HEK293 (cell line): ENCODE results near the gene CLIC4.

Experiments used
- CTCF ChIA-PET: fragments of 350-600 bp; formaldehyde crosslinking; extraction: SDS; loops from one replicate; lab custom pipeline; 2021; ENCODE audit warnings: antibody characterized with exemption; lab: Yijun Ruan, JAX
- POLR2A ChIA-PET: fragments of 300-600 bp; formaldehyde crosslinking; extraction: SDS; loops from one replicate; lab custom pipeline; 2020; ENCODE audit warnings: antibody characterized with exemption, inconsistent platforms; lab: Yijun Ruan, JAX
- H3K27ac ChIP-seq: fragments of 200-500 bp; sonication (Bioruptor generic); 2 replicates; pipeline ENCODE4 v1.5.1; 2014; ENCODE audit warnings: low read depth, low read length, control low read depth, inconsistent platforms; ENCODE audit errors: extremely low read depth
- H3K36me3 ChIP-seq, 2 experiments: fragments of 200-500 bp in 1 of 2; sonication (Bioruptor generic) in 1 of 2; 1 replicate in 1 of 2; 2 replicates in 1 of 2; pipeline ENCODE4 v1.5.1; 2014 to 2017; ENCODE audit warnings: inconsistent platforms in 2 of 2, low read length in 2 of 2; ENCODE audit not compliant: control insufficient read depth in 2 of 2, insufficient read depth in 1 of 2
- H3K4me1 ChIP-seq: fragments of 200-500 bp; sonication (Bioruptor generic); 2 replicates; pipeline ENCODE4 v1.5.1; 2014; ENCODE audit warnings: mild to moderate bottlenecking, low read length, inconsistent platforms; ENCODE audit not compliant: control insufficient read depth, insufficient read depth
- H3K4me3 ChIP-seq: 2 replicates; pipeline ENCODE4 v1.5.1; 2011; ENCODE audit warnings: low read depth, mild to moderate bottlenecking, control low read depth, low read length, moderate library complexity
- H3K9me3 ChIP-seq: fragments of 200-500 bp; sonication (Bioruptor generic); 2 replicates; pipeline ENCODE4 v1.5.1; 2014; ENCODE audit warnings: low read depth, low read length, inconsistent platforms; ENCODE audit not compliant: control insufficient read depth, insufficient read depth
- BCL11A ChIP-seq: fragments of 450-650 bp; formaldehyde crosslinking; IDR thresholded peaks from 2 replicates; pipeline ENCODE4 v1.5.1; 2016; ENCODE audit warnings: low read depth, missing biosample characterization, missing genetic modification characterization
- GFI1B ChIP-seq: fragments of 450-650 bp; formaldehyde crosslinking; IDR thresholded peaks from 2 replicates; pipeline ENCODE4 v1.5.1; 2016; ENCODE audit warnings: missing biosample characterization, missing genetic modification characterization
- INSM2 ChIP-seq: fragments of 450-650 bp; formaldehyde crosslinking; IDR thresholded peaks from 2 replicates; pipeline ENCODE4 v1.5.1; 2016; ENCODE audit warnings: missing biosample characterization, missing genetic modification characterization
- OSR2 ChIP-seq: fragments of 450-650 bp; formaldehyde crosslinking; IDR thresholded peaks from 2 replicates; pipeline ENCODE4 v1.5.1; 2016; ENCODE audit warnings: missing biosample characterization, missing genetic modification characterization
- ZBTB11 ChIP-seq: fragments of 450-650 bp; formaldehyde crosslinking; conservative IDR thresholded peaks from 2 replicates; pipeline ENCODE4 v1.5.1; 2016; ENCODE audit warnings: low read depth, missing biosample characterization, missing genetic modification characterization
- ZNF169 ChIP-seq: fragments of 450-650 bp; formaldehyde crosslinking; IDR thresholded peaks from 2 replicates; pipeline ENCODE4 v1.5.1; 2016; ENCODE audit warnings: missing biosample characterization, missing genetic modification characterization
- ZNF202 ChIP-seq: fragments of 450-650 bp; formaldehyde crosslinking; IDR thresholded peaks from 2 replicates; pipeline ENCODE4 v1.5.1; 2016; ENCODE audit warnings: missing biosample characterization, missing genetic modification characterization, borderline replicate concordance
- ZNF335 ChIP-seq: fragments of 450-650 bp; formaldehyde crosslinking; conservative IDR thresholded peaks from 2 replicates; pipeline ENCODE4 v1.5.1; 2016; ENCODE audit warnings: missing biosample characterization, missing genetic modification characterization
- ZNF350 ChIP-seq: fragments of 450-650 bp; formaldehyde crosslinking; IDR thresholded peaks from 2 replicates; pipeline ENCODE4 v1.5.0; 2017; ENCODE audit warnings: missing biosample characterization, mild to moderate bottlenecking, missing genetic modification characterization
- ZNF362 ChIP-seq: fragments of 450-650 bp; formaldehyde crosslinking; IDR thresholded peaks from 2 replicates; pipeline ENCODE4 v1.5.1; 2016; ENCODE audit warnings: missing biosample characterization, missing genetic modification characterization
- ZNF37A ChIP-seq: fragments of 450-650 bp; IDR thresholded peaks from 2 replicates; pipeline ENCODE4 v1.5.1; 2018; ENCODE audit warnings: missing biosample characterization, missing genetic modification characterization
- ZNF473 ChIP-seq: fragments of 450-650 bp; formaldehyde crosslinking; IDR thresholded peaks from 2 replicates; pipeline ENCODE4 v1.5.1; 2017; ENCODE audit warnings: missing biosample characterization, missing genetic modification characterization
- ZNF548 ChIP-seq: fragments of 450-650 bp; formaldehyde crosslinking; IDR thresholded peaks from 2 replicates; pipeline ENCODE4 v1.5.1; 2016; ENCODE audit warnings: missing biosample characterization, missing genetic modification characterization
- ZNF639 ChIP-seq: fragments of 450-650 bp; formaldehyde crosslinking; IDR thresholded peaks from 2 replicates; pipeline ENCODE4 v1.5.1; 2016; ENCODE audit warnings: missing biosample characterization, missing genetic modification characterization
- ZNF654 ChIP-seq: fragments of 450-650 bp; formaldehyde crosslinking; IDR thresholded peaks from 2 replicates; pipeline ENCODE4 v1.5.1; 2016; ENCODE audit warnings: low read depth, missing biosample characterization, missing genetic modification characterization
- ZNF660 ChIP-seq: fragments of 450-650 bp; IDR thresholded peaks from 2 replicates; pipeline ENCODE4 v1.5.1; 2018; ENCODE audit warnings: missing biosample characterization, mild to moderate bottlenecking, missing genetic modification characterization
- ZNF704 ChIP-seq: fragments of 450-650 bp; formaldehyde crosslinking; IDR thresholded peaks from 2 replicates; pipeline ENCODE4 v1.5.1; 2016; ENCODE audit warnings: missing biosample characterization, missing genetic modification characterization
- ZNF768 ChIP-seq: fragments of 450-650 bp; formaldehyde crosslinking; IDR thresholded peaks from 2 replicates; pipeline ENCODE4 v1.5.1; 2018; ENCODE audit warnings: missing biosample characterization, mild to moderate bottlenecking, missing genetic modification characterization
- ZNF830 ChIP-seq: fragments of 450-650 bp; IDR thresholded peaks from 2 replicates; pipeline ENCODE4 v1.5.0; 2018; ENCODE audit warnings: missing biosample characterization, missing genetic modification characterization, low read depth, mild to moderate bottlenecking, moderate library complexity
- ZSCAN5A ChIP-seq: fragments of 450-650 bp; formaldehyde crosslinking; IDR thresholded peaks from 2 replicates; pipeline ENCODE4 v1.5.1; 2016; ENCODE audit warnings: missing biosample characterization, missing genetic modification characterization

The CLIC4 gene

GRCh38 chr1:24783713-24784112 is 38.5 kb downstream of the CLIC4 start:
- H3K4me3 ChIP-seq, result no peak overlapping the region
- POLR2A ChIA-PET, result no interaction called here
- H3K4me1 ChIP-seq, result no peaks in the 10 kb centered on the region
- CTCF ChIA-PET, result interaction anchor here (0.7 to 1.3 kb wide), 3 partner anchors 14 to 94 kb away, joined by 3 to 4 read pairs (median 3); no protein-coding TSS in a partner anchor
- H3K27ac ChIP-seq, result no peak overlapping the region
- TF ChIP-seq ZBTB11 (no peak), ZNF37A (no peak), ZNF362 (tag by site-specific recombination) (no peak), ZNF639 (tag by site-specific recombination) (no peak), ZNF704 (tag by site-specific recombination) (no peak), ZNF768 (tag by site-specific recombination) (no peak), ZNF202 (tag by site-specific recombination) (no peak), ZNF350 (tag by site-specific recombination) (no peak), BCL11A (no peak), ZSCAN5A (no peak)
- no peaks in the 10 kb centered on the region for H3K36me3 ChIP-seq
- no peaks in the 10 kb centered on the region for H3K9me3 ChIP-seq

- ChIA-PET CTCF (interaction anchor here (0.6 kb wide), 1 partner anchor 10 kb away, joined by 3 read pairs; no protein-coding TSS in a partner anchor), POLR2A (interaction anchor here (1.1 kb wide), 1 partner anchor 41 kb away, joined by 4 read pairs; no protein-coding TSS in a partner anchor)
- Histone ChIP-seq H3K27ac (no peak overlapping the region), H3K9me3 (no peaks in the 10 kb centered on the region), H3K4me1 (no peaks in the 10 kb centered on the region), H3K4me3 (no peak overlapping the region), H3K36me3 (no peaks in the 10 kb centered on the region)
- TF ChIP-seq ZNF830 (no peak), INSM2 (tag by site-specific recombination) (no peak), ZNF473 (tag by site-specific recombination) (no peak), ZNF335 (tag by site-specific recombination) (no peak), ZNF654 (tag by site-specific recombination) (no peak), GFI1B (tag by site-specific recombination) (no peak), ZNF169 (tag by site-specific recombination) (no peak), ZNF548 (tag by site-specific recombination) (no peak), OSR2 (no peak), ZNF660 (tag by site-specific recombination) (no peak)
These were observed 40.9 kb downstream of the CLIC4 start for GRCh38 chr1:24786191-24786590.
